HCEC 1CT (cell line): ENCODE measurements around the gene FBXO30.

Experiments used
- DNase-seq: peaks from one replicate; pipeline ENCODE4 v3.0.0-alpha.2; 2017

FBXO30 gene

GRCh38 chr6:145814501-145815308, at the start of gene FBXO30:
Gene FBXO30, minus strand, starts transcription at chr6:145814795. Its CDS starts 8,390 bp downstream, at chr6:145806405.
- DNase-seq: peak; percentile 84

- DNase-seq: no peak
These were observed 49.5 kb upstream of the FBXO30 start for GRCh38 chr6:145863988-145864616.

- no peak for DNase-seq
These were observed 48.8 kb upstream of the FBXO30 start for GRCh38 chr6:145863366-145863765.

- DNase-seq: no peak
These were observed 46.0 kb upstream of the FBXO30 start for GRCh38 chr6:145860562-145860961.

- no peak for DNase-seq
These were observed 36.1 kb upstream of the FBXO30 start for GRCh38 chr6:145850671-145851070.

- DNase-seq: no peak
These were observed 33.9 kb upstream of the FBXO30 start for GRCh38 chr6:145848541-145848940.

- DNase-seq: no peak
These were observed 31.0 kb upstream of the FBXO30 start for GRCh38 chr6:145845557-145845956.

GRCh38 chr6:145844933-145845540, 30.4 kb upstream of the FBXO30 start:
- no peak for DNase-seq

- no peak for DNase-seq
These were observed 28.3 kb upstream of the FBXO30 start for GRCh38 chr6:145842693-145843546.

- no peak for DNase-seq
These were observed 27.1 kb upstream of the FBXO30 start for GRCh38 chr6:145841668-145842067.

- DNase-seq: no peak
These were observed 25.1 kb upstream of the FBXO30 start for GRCh38 chr6:145839653-145840052.

GRCh38 chr6:145838305-145838704, 23.7 kb upstream of the FBXO30 start:
- no peak for DNase-seq

GRCh38 chr6:145836772-145837171, 22.2 kb upstream of the FBXO30 start:
- no peak for DNase-seq

GRCh38 chr6:145836170-145836569, 21.6 kb upstream of the FBXO30 start:
- peak; percentile 66 for DNase-seq

GRCh38 chr6:145830612-145831011, 16.0 kb upstream of the FBXO30 start:
- no peak for DNase-seq

GRCh38 chr6:145829950-145830349, 15.4 kb upstream of the FBXO30 start:
- DNase-seq: no peak

- DNase-seq: no peak
These were observed 14.5 kb upstream of the FBXO30 start for GRCh38 chr6:145829102-145829501.

GRCh38 chr6:145824344-145824743, 9.7 kb upstream of the FBXO30 start:
- DNase-seq: no peak

- no peak for DNase-seq
These were observed 8.8 kb upstream of the FBXO30 start for GRCh38 chr6:145823328-145823944.

- DNase-seq: no peak
These were observed 7.9 kb upstream of the FBXO30 start for GRCh38 chr6:145822456-145822855.

GRCh38 chr6:145819994-145820393, 5.4 kb upstream of the FBXO30 start:
- no peak for DNase-seq

- no peak for DNase-seq
These were observed 4.2 kb upstream of the FBXO30 start for GRCh38 chr6:145818796-145819195.

- DNase-seq: no peak
These were observed 1.8 kb upstream of the FBXO30 start for GRCh38 chr6:145816392-145816791.
